ENCODE measurements around the gene CSAD.

- TF ChIP-seq, protein P1, sequence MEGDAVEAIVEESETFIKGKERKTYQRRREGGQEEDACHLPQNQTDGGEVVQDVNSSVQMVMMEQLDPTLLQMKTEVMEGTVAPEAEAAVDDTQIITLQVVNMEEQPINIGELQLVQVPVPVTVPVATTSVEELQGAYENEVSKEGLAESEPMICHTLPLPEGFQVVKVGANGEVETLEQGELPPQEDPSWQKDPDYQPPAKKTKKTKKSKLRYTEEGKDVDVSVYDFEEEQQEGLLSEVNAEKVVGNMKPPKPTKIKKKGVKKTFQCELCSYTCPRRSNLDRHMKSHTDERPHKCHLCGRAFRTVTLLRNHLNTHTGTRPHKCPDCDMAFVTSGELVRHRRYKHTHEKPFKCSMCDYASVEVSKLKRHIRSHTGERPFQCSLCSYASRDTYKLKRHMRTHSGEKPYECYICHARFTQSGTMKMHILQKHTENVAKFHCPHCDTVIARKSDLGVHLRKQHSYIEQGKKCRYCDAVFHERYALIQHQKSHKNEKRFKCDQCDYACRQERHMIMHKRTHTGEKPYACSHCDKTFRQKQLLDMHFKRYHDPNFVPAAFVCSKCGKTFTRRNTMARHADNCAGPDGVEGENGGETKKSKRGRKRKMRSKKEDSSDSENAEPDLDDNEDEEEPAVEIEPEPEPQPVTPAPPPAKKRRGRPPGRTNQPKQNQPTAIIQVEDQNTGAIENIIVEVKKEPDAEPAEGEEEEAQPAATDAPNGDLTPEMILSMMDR (IDR thresholded peaks at IDR 0.05) = no peak
- TF ChIP-seq EMX1 (CRISPR knock-in tag; IDR thresholded peaks at IDR 0.05) (no peak), TCF7 (CRISPR knock-in tag; IDR thresholded peaks at IDR 0.05; ENCODE audit: low read depth) (no peak), FOXJ3 (CRISPR knock-in tag; IDR thresholded peaks at IDR 0.05; ENCODE audit: borderline replicate concordance) (no peak), NR3C1 (CRISPR knock-in tag; conservative IDR thresholded peaks at IDR 0.05; ENCODE audit: low read depth) (no peak), ZNF232 (CRISPR knock-in tag; IDR thresholded peaks at IDR 0.05) (no peak)
- TF ChIP-seq, protein P2, sequence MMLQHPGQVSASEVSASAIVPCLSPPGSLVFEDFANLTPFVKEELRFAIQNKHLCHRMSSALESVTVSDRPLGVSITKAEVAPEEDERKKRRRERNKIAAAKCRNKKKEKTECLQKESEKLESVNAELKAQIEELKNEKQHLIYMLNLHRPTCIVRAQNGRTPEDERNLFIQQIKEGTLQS (CRISPR knock-in tag; conservative IDR thresholded peaks at IDR 0.05) = no peak
- TF ChIP-seq, protein P3, sequence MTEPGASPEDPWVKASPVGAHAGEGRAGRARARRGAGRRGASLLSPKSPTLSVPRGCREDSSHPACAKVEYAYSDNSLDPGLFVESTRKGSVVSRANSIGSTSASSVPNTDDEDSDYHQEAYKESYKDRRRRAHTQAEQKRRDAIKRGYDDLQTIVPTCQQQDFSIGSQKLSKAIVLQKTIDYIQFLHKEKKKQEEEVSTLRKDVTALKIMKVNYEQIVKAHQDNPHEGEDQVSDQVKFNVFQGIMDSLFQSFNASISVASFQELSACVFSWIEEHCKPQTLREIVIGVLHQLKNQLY (CRISPR knock-in tag; IDR thresholded peaks at IDR 0.05) = no peak
- TF ChIP-seq, protein P4, sequence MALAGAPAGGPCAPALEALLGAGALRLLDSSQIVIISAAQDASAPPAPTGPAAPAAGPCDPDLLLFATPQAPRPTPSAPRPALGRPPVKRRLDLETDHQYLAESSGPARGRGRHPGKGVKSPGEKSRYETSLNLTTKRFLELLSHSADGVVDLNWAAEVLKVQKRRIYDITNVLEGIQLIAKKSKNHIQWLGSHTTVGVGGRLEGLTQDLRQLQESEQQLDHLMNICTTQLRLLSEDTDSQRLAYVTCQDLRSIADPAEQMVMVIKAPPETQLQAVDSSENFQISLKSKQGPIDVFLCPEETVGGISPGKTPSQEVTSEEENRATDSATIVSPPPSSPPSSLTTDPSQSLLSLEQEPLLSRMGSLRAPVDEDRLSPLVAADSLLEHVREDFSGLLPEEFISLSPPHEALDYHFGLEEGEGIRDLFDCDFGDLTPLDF (CRISPR knock-in tag; IDR thresholded peaks at IDR 0.05) = no peak
Measured at GRCh38 chr12:53180931-53181645, 363 bp upstream of the CSAD start.

Data from WTC11 (cell line).